OCI-LY7 (cell line): Measurements from ENCODE around the gene HSF2BP. TPM values are rescaled to one million over a fixed set of nuclear protein-coding genes. Genes with fewer than 3 reads are reported as not detected.

ENCODE experiments used
- BruUV-seq: library from RNA; stranded (reverse); fragments of 400-500 nt; replicated peaks from 2 replicates; lab custom pipeline; 2021; lab: Mats Ljungman, UMichigan
- CTCF ChIA-PET: fragments of 300-600 bp; sonication (Branson Sonifier 250); formaldehyde crosslinking; loops from one replicate; lab custom pipeline; 2022; ENCODE audit warnings: antibody characterized with exemption; ENCODE audit not compliant: unreplicated experiment; lab: Charles Lee
- POLR2A ChIA-PET: fragments of 300-600 bp; sonication (Branson Sonifier 250); formaldehyde crosslinking; loops from one replicate; lab custom pipeline; 2022; ENCODE audit warnings: antibody characterized with exemption; lab: Charles Lee
- DNase-seq: peaks from one replicate; pipeline ENCODE4 v3.0.0-alpha.2; 2015; ENCODE audit warnings: low spot score
- H2AFZ ChIP-seq: fragments of 200-600 bp; sonication (generic), shearing (Covaris generic); 2 replicates; pipeline ENCODE4 v1.6.1; 2014; ENCODE audit warnings: mild to moderate bottlenecking, antibody characterized with exemption, low read length, moderate library complexity
- H3K27ac ChIP-seq: fragments of 200-600 bp; sonication (generic); 2 replicates; pipeline ENCODE4 v1.5.1; 2014; ENCODE audit warnings: mixed run types, low read depth, mild to moderate bottlenecking, moderate library complexity, low read length, inconsistent platforms; ENCODE audit not compliant: poor library complexity, severe bottlenecking
- H3K36me3 ChIP-seq: fragments of 200-600 bp; sonication (generic); 2 replicates; pipeline ENCODE4 v1.6.1; 2014; ENCODE audit warnings: mild to moderate bottlenecking, antibody characterized with exemption, low read length, moderate library complexity, mixed read lengths; ENCODE audit not compliant: insufficient read depth
- H3K4me1 ChIP-seq: fragments of 200-600 bp; sonication (generic); 2 replicates; pipeline ENCODE4 v1.5.1; 2014; ENCODE audit warnings: mild to moderate bottlenecking, low read length; ENCODE audit not compliant: insufficient read depth, poor library complexity, severe bottlenecking
- H3K4me2 ChIP-seq: fragments of 200-600 bp; sonication (generic); 2 replicates; pipeline ENCODE4 v1.6.1; 2014; ENCODE audit warnings: mild to moderate bottlenecking, low read length
- H3K4me3 ChIP-seq: fragments of 200-600 bp; sonication (generic); 2 replicates; pipeline ENCODE4 v1.5.1; 2014; ENCODE audit warnings: mild to moderate bottlenecking, low read depth, low read length; ENCODE audit not compliant: poor library complexity, severe bottlenecking
- H3K79me2 ChIP-seq: fragments of 200-600 bp; sonication (generic); 2 replicates; pipeline ENCODE4 v1.6.1; 2016; ENCODE audit warnings: low read depth, mild to moderate bottlenecking, low read length, moderate library complexity, mixed read lengths; ENCODE audit not compliant: insufficient read depth
- H3K9me2 ChIP-seq: fragments of 200-600 bp; sonication (generic); 2 replicates; pipeline ENCODE4 v1.6.1; 2016; ENCODE audit warnings: mild to moderate bottlenecking, low read length, mixed read lengths; ENCODE audit not compliant: insufficient read depth
- H3K9me3 ChIP-seq: fragments of 200-600 bp; sonication (generic); 2 replicates; pipeline ENCODE4 v1.6.1; 2014; ENCODE audit warnings: mild to moderate bottlenecking, mixed run types, low read length, mixed read lengths
- H4K20me1 ChIP-seq: fragments of 200-600 bp; sonication (generic); 2 replicates; pipeline ENCODE4 v1.6.1; 2014; ENCODE audit warnings: mild to moderate bottlenecking, antibody characterized with exemption, low read length, moderate library complexity, mixed read lengths; ENCODE audit not compliant: insufficient read depth
- EZH2phosphoT487 ChIP-seq: fragments of 200-600 bp; sonication (generic); IDR thresholded peaks from 2 replicates; pipeline ENCODE4 v1.6.1; 2018; ENCODE audit warnings: low read depth, borderline replicate concordance, mild to moderate bottlenecking, mixed run types, antibody characterized with exemption, low read length, moderate library complexity, mixed read lengths
- intact Hi-C: fragments of 100-400 bp; cut with micrococcal nuclease; formaldehyde crosslinking; loops from one replicate; pipeline ENCODE4 v1.10.0; 2022; ENCODE audit not compliant: unreplicated experiment
- total RNA-seq, 2 experiments: library from RNA; depleted of rRNA in 1 of 2; stranded (reverse); fragments of >200 nt in 1 of 2; shearing (Covaris generic) in 1 of 2; gene quantifications; 2 replicates each; pipeline ENCODE4 v1.2.3, GENCODE V29; 2014 to 2022
- TF ChIP-seq, protein P1 (sequence below): fragments of 200-600 bp; sonication (generic); conservative IDR thresholded peaks from 2 replicates; pipeline ENCODE4 v1.5.1; 2014; ENCODE audit warnings: mild to moderate bottlenecking, antibody characterized with exemption, low read length, moderate library complexity, mixed read lengths

The HSF2BP gene
- total RNA-seq, 2 experiments from 2014 or later = 3.5 to 5.1 TPM

- BruUV-seq = no TSS peak
- H4K20me1 ChIP-seq = no peaks in the 10 kb centered on the region
- CTCF ChIA-PET = no interaction called here
- H3K4me2 ChIP-seq = no peak overlapping the region
- no peak overlapping the region for H2AFZ ChIP-seq
- POLR2A ChIA-PET = interaction anchor here (1.1 kb wide), 1 partner anchor 10 kb away, joined by 3 read pairs; no protein-coding TSS in a partner anchor
- DNase-seq = no peak
- no peak overlapping the region for H3K27ac ChIP-seq
- TF ChIP-seq, protein P1, sequence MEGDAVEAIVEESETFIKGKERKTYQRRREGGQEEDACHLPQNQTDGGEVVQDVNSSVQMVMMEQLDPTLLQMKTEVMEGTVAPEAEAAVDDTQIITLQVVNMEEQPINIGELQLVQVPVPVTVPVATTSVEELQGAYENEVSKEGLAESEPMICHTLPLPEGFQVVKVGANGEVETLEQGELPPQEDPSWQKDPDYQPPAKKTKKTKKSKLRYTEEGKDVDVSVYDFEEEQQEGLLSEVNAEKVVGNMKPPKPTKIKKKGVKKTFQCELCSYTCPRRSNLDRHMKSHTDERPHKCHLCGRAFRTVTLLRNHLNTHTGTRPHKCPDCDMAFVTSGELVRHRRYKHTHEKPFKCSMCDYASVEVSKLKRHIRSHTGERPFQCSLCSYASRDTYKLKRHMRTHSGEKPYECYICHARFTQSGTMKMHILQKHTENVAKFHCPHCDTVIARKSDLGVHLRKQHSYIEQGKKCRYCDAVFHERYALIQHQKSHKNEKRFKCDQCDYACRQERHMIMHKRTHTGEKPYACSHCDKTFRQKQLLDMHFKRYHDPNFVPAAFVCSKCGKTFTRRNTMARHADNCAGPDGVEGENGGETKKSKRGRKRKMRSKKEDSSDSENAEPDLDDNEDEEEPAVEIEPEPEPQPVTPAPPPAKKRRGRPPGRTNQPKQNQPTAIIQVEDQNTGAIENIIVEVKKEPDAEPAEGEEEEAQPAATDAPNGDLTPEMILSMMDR = no peak
- no peak for TF ChIP-seq EZH2phosphoT487
- no peaks in the 10 kb centered on the region for H3K4me1 ChIP-seq
- intact Hi-C loops = no loop called here
- H3K9me2 ChIP-seq = no peaks in the 10 kb centered on the region
- no peaks in the 10 kb centered on the region for H3K9me3 ChIP-seq
- no peak overlapping the region for H3K4me3 ChIP-seq
- H3K79me2 ChIP-seq = no peaks in the 10 kb centered on the region
- no peaks in the 10 kb centered on the region for H3K36me3 ChIP-seq
These were observed 26.8 kb downstream of the HSF2BP start for GRCh38 chr21:43632373-43632905.

GRCh38 chr21:43631411-43632107 lies 27.7 kb downstream of the HSF2BP start:
- DNase-seq = no peak
- Histone ChIP-seq H2AFZ (no peak overlapping the region), H3K9me3 (no peaks in the 10 kb centered on the region), H3K36me3 (no peaks in the 10 kb centered on the region), H3K4me1 (no peaks in the 10 kb centered on the region), H3K9me2 (no peaks in the 10 kb centered on the region), H4K20me1 (no peaks in the 10 kb centered on the region), H3K4me2 (no peak overlapping the region), H3K27ac (no peak overlapping the region), H3K79me2 (no peaks in the 10 kb centered on the region), H3K4me3 (no peak overlapping the region)
- BruUV-seq = no TSS peak
- intact Hi-C loops = no loop called here
- ChIA-PET POLR2A (no interaction called here), CTCF (no interaction called here)
- TF ChIP-seq, protein P1 = no peak
- TF ChIP-seq EZH2phosphoT487 = no peak

DNA sequence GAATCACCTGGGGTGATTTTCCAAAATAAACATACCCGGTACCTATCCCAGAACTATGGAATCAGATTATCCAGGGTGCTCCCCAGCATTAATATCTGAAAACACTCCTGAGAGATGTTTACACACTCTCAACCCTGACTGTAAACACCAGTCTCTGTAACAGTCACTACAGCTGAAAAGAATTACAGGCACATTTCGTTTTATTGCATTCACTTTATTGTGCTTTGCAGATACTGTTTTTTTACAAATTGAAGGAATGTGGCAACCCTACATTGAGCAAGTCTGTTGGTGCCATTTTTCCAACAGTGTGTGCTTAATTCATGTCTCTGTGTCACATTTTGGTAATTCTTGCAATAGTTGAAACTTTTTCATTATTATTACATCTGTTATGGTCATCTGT lies 31.8 kb downstream of the HSF2BP start:
- CTCF ChIA-PET = no interaction called here
- POLR2A ChIA-PET = interaction anchor here (0.7 to 1.3 kb wide), 4 partner anchors 11 to 30 kb away, joined by 3 to 4 read pairs (median 4); no protein-coding TSS in a partner anchor
- Histone ChIP-seq H3K27ac (no peak overlapping the region), H3K4me2 (no peak overlapping the region), H3K36me3 (no peaks in the 10 kb centered on the region), H3K9me3 (no peaks in the 10 kb centered on the region), H3K4me3 (no peak overlapping the region), H4K20me1 (no peaks in the 10 kb centered on the region), H3K9me2 (no peaks in the 10 kb centered on the region), H3K4me1 (no peaks in the 10 kb centered on the region), H2AFZ (no peak overlapping the region), H3K79me2 (no peaks in the 10 kb centered on the region)
- intact Hi-C loops = no loop called here
- TF ChIP-seq, protein P1 = no peak
- no peak for TF ChIP-seq EZH2phosphoT487
- BruUV-seq = no TSS peak
- no peak for DNase-seq
